GM21360 (cell line): ENCODE measurements around the gene MRPL52.

Source experiments
- ATAC-seq: cut with Tn5 transposase; IDR thresholded peaks from one replicate; pipeline ENCODE4 v1.9.1; 2021; ENCODE audit warnings: mild to moderate bottlenecking, moderate library complexity; ENCODE audit not compliant: unreplicated experiment

MRPL52 gene

GRCh38 chr14:22878271-22879246 is 48.9 kb downstream of the MRPL52 start:
- ATAC-seq, result no peak

GRCh38 chr14:22882064-22882463 is 52.4 kb downstream of the MRPL52 start:
- no peak for ATAC-seq

- no peak for ATAC-seq
These were observed 53.0 kb downstream of the MRPL52 start for GRCh38 chr14:22882529-22883172.

- ATAC-seq, result no peak
These were observed 53.7 kb downstream of the MRPL52 start, which contains the start of gene REM2 for GRCh38 chr14:22883173-22883976. REM2 (plus strand) TSS chr14:22883222; CDS start chr14:22883288, 66 bp downstream.

- ATAC-seq, result no peak
These were observed 54.5 kb downstream of the MRPL52 start for GRCh38 chr14:22884076-22884737.
